K562 (cell line): ENCODE results near the gene ARHGEF7. TPM values are rescaled to one million over a fixed set of nuclear protein-coding genes. Genes with fewer than 3 reads are reported as not detected.

ENCODE experiments used
- ATAC-seq: fragments of 200-7000 bp; cut with Tn5 transposase; 3 replicates; pipeline ENCODE4 v1.9.1; 2020; ENCODE audit warnings: moderate library complexity
- BruUV-seq: library from RNA; stranded (reverse); fragments of 400-500 nt; replicated peaks from 2 replicates; lab custom pipeline; 2021; lab: Mats Ljungman, UMichigan
- CTCF ChIA-PET: fragments of 300-600 bp; formaldehyde crosslinking; extraction: SDS; loops from one replicate; lab custom pipeline; 2021; ENCODE audit warnings: low intra/inter-chr PET ratio; lab: Yijun Ruan, JAX
- POLR2A ChIA-PET: fragments of 300-600, 350-650 bp; sonication (Branson Sonifier 250); formaldehyde crosslinking; extraction: SDS; loops from one replicate; lab custom pipeline; 2021; ENCODE audit warnings: antibody characterized with exemption, inconsistent platforms; lab: Yijun Ruan, JAX
- DNase-seq, 4 experiments: peaks; one replicate each; pipeline versions ENCODE4 v3.0.0 to v3.0.0-alpha.2; 2011 to 2018; ENCODE audit warnings: low spot score in 3 of 4, mixed read lengths in 3 of 4; ENCODE audit errors: extremely low read depth in 1 of 4
- FAIRE-seq: peaks from 2 replicates; lab custom pipeline; 2011; peaks lifted over from hg19 to GRCh38; lab: Jason Lieb, UNC
- H2AFZ ChIP-seq: 2 replicates; pipeline ENCODE4 v1.6.0; 2011; ENCODE audit warnings: low read depth, low read length, control low read depth, inconsistent platforms
- H3K27ac ChIP-seq: fragments of 200-600 bp; 3 replicates; pipeline ENCODE4 v1.8.0; 2011; ENCODE audit warnings: low read depth, mild to moderate bottlenecking, control low read depth, inconsistent platforms, low read length, moderate library complexity, mixed read lengths; ENCODE audit errors: extremely low read depth
- H3K27me3 ChIP-seq, 2 experiments: fragments of 300-600 bp in 1 of 2; 2 replicates in 1 of 2; 3 replicates in 1 of 2; pipeline versions ENCODE4 v1.6.0 to v1.8.0; 2011; ENCODE audit warnings: inconsistent platforms in 2 of 2, low read length in 2 of 2, mild to moderate bottlenecking in 1 of 2, mixed read lengths in 1 of 2, moderate library complexity in 1 of 2; ENCODE audit not compliant: control insufficient read depth in 2 of 2, insufficient read depth in 2 of 2
- H3K36me3 ChIP-seq: fragments of 300-600 bp; 3 replicates; pipeline ENCODE4 v1.8.0; 2011; ENCODE audit warnings: mild to moderate bottlenecking, low read length, inconsistent platforms; ENCODE audit not compliant: control insufficient read depth, insufficient read depth
- H3K4me1 ChIP-seq, 2 experiments: fragments of 200-600 bp in 1 of 2; replicated peaks in 1 of 2; 2 replicates in 1 of 2; 3 replicates in 1 of 2; pipeline versions ENCODE4 v1.5.1 to v1.8.0; 2011; ENCODE audit warnings: inconsistent platforms in 2 of 2, low read length in 2 of 2, mild to moderate bottlenecking in 1 of 2, mixed read lengths in 1 of 2, moderate library complexity in 1 of 2; ENCODE audit not compliant: control insufficient read depth in 2 of 2, insufficient read depth in 2 of 2
- H3K4me2 ChIP-seq: 2 replicates; pipeline ENCODE4 v1.6.1; 2011; ENCODE audit warnings: low read length, control low read depth, inconsistent platforms, mixed read lengths; ENCODE audit not compliant: insufficient read depth
- H3K4me3 ChIP-seq: fragments of 200-600 bp; sonication (generic), shearing (Covaris generic); 2 replicates; pipeline ENCODE4 v1.5.1; 2016; ENCODE audit warnings: control low read depth, inconsistent platforms
- H3K79me2 ChIP-seq: fragments of 200-600 bp; 3 replicates; pipeline ENCODE4 v1.8.0; 2011; ENCODE audit warnings: low read length, inconsistent platforms; ENCODE audit not compliant: control insufficient read depth, insufficient read depth
- H3K9ac ChIP-seq, 2 experiments: 2 replicates each; pipeline versions ENCODE4 v1.6.0 to v1.6.1; 2011; ENCODE audit warnings: low read depth in 2 of 2, low read length in 2 of 2, control low read depth in 1 of 2, inconsistent platforms in 1 of 2, mild to moderate bottlenecking in 1 of 2, mixed read lengths in 1 of 2; ENCODE audit not compliant: insufficient read depth in 1 of 2
- H3K9me1 ChIP-seq: one replicate; pipeline ENCODE4 v1.6.0; 2011; ENCODE audit warnings: inconsistent platforms, mild to moderate bottlenecking, low read length, moderate library complexity; ENCODE audit not compliant: control insufficient read depth, insufficient read depth
- H3K9me3 ChIP-seq: replicated peaks from 2 replicates; pipeline ENCODE4 v1.5.1; 2011; ENCODE audit warnings: low read depth, low read length, inconsistent platforms; ENCODE audit not compliant: control insufficient read depth, insufficient read depth
- H4K20me1 ChIP-seq: replicated peaks from 2 replicates; pipeline ENCODE4 v1.6.1; 2011; ENCODE audit warnings: low read length, inconsistent platforms, mixed read lengths; ENCODE audit not compliant: control insufficient read depth, insufficient read depth
- ATF7 ChIP-seq: fragments of 450-650 bp; IDR thresholded peaks from 2 replicates; pipeline ENCODE4 v1.7.1; 2014; ENCODE audit warnings: mild to moderate bottlenecking, moderate library complexity
- CEBPB ChIP-seq: fragments of 450-650 bp; IDR thresholded peaks from 2 replicates; pipeline ENCODE4 v1.6.1; 2016; ENCODE audit warnings: missing genetic modification characterization, missing compliant biosample characterization
- EP400 ChIP-seq: fragments of 450-650 bp; IDR thresholded peaks from 2 replicates; pipeline ENCODE4 v1.6.1; 2017; ENCODE audit warnings: antibody characterized with exemption, mild to moderate bottlenecking, moderate library complexity
- NCOR1 ChIP-seq: fragments of 450-650 bp; IDR thresholded peaks from 2 replicates; pipeline ENCODE4 v1.6.1; 2016; ENCODE audit warnings: mild to moderate bottlenecking, moderate library complexity
- PML ChIP-seq: IDR thresholded peaks from 2 replicates; pipeline ENCODE4 v1.6.1; 2012; ENCODE audit warnings: low read length, inconsistent platforms
- ZFP91 ChIP-seq: sonication (generic); formaldehyde crosslinking; IDR thresholded peaks from 2 replicates; pipeline ENCODE4 v1.8.0; 2022; ENCODE audit warnings: mild to moderate bottlenecking, missing genetic modification reagents
- ZNF311 ChIP-seq: fragments of 250-450 bp; sonication (Bioruptor Pico); IDR thresholded peaks from 2 replicates; pipeline ENCODE4 v1.4.0; 2020; ENCODE audit warnings: mild to moderate bottlenecking, moderate library complexity
- WGBS: fragments of 100-300 bp; shearing (Covaris generic); methylation state at CpG from one replicate; pipeline ENCODE4 v1.1.6; 2016; ENCODE audit warnings: low coverage, mixed read lengths; ENCODE audit not compliant: insufficient coverage; ENCODE audit errors: missing lambda C conversion rate; 5-methylcytosine and 5-hydroxymethylcytosine counted together
- in situ Hi-C: fragments of 300-500 bp; cut with MboI; formaldehyde crosslinking; loops from 4 replicates; pipeline ENCODE4 v1.15.0; 2018; ENCODE audit warnings: inconsistent platforms, mixed read lengths
- intact Hi-C: fragments of 100-400 bp; cut with micrococcal nuclease; formaldehyde crosslinking; loops from 2 replicates; pipeline ENCODE4 v1.14.2; 2022
- polyA plus RNA-seq, 8 experiments: library from polyadenylated mRNA; depleted of rRNA in 4 of 8; stranded (reverse) in 5 of 8; unstranded in 3 of 8; fragments of >200 nt; fragmentation: Nextera tagmentation in 2 of 8; fragmentation: Illumina TruSeq in 1 of 8; extraction: Ambion mirVana in 2 of 8; extraction: Trizol in 1 of 8; gene quantifications; 2 replicates each; pipeline versions ENCODE4 v1.2.1 to v1.2.3, GENCODE V29; 2011 to 2014; ENCODE audit warnings: inconsistent platforms in 1 of 8, missing spikeins in 1 of 8
- total RNA-seq, 7 experiments: library from RNA; depleted of rRNA in 6 of 7; stranded (reverse); fragments of >200 nt in 6 of 7; fragmentation: Illumina TruSeq in 2 of 7; extraction: Trizol in 2 of 7; gene quantifications; 2 replicates each; pipeline versions ENCODE4 v1.2.1 to v1.2.3, GENCODE V29; 2011 to 2021; ENCODE audit warnings: low replicate concordance in 1 of 7

Gene ARHGEF7
- total and polyA plus RNA-seq, 9 of the 15 experiments (the other 6 are each of a cell fraction or from before 2014, with no cell fraction given): 2.1 to 26.8 (median 17.5) TPM

GRCh38 chr13:111210544-111211469, 95.7 kb downstream of the ARHGEF7 start:
- no peak for TF ChIP-seq ATF7
- TF ChIP-seq, all 486 proteins: peak for 0
- ATAC-seq: no peak
- Histone ChIP-seq H4K20me1 (peaks cover 3% of the 10 kb centered on the region; the same call in 1 of the 2 replicates), H3K27me3 (no peaks in the 10 kb centered on the region), H3K9me3 (no peaks in the 10 kb centered on the region), H2AFZ (no peak overlapping the region), H3K27ac (no peak overlapping the region), H3K79me2 (peaks cover 25% of the 10 kb centered on the region), H3K36me3 (no peaks in the 10 kb centered on the region; the same call in 2 of the 3 replicates), H3K9ac (no peak overlapping the region), H3K4me3 (no peak overlapping the region), H3K4me2 (no peak overlapping the region), H3K9me1 (no peaks in the 10 kb centered on the region), H3K4me1 (peaks cover 0 to 5% of the 10 kb centered on the region in 2 experiments; a peak in 2 of 5 replicates)
- ChIA-PET CTCF (no interaction called here), POLR2A (no interaction called here)
- DNase-seq: no peak
- TSS peak; percentile 12 for BruUV-seq
- 86% methylated on average over 12 of the region's 15 CpGs for WGBS
- in situ Hi-C loops: no loop called here
- no peak for FAIRE-seq
- intact Hi-C loops: no loop called here

- in situ Hi-C loops: no loop called here
- no TSS peak for BruUV-seq
- TF ChIP-seq NCOR1: no peak
- peak; percentile 77 for TF ChIP-seq CEBPB (tag)
- TF ChIP-seq ZNF311 (CRISPR knock-in tag): no peak
- no peak for TF ChIP-seq ZFP91 (CRISPR knock-in tag)
- TF ChIP-seq PML: no peak
- no peak for TF ChIP-seq EP400
These were observed 96.8 kb downstream of the ARHGEF7 start for GRCh38 chr13:111211789-111212516.

More at GRCh38 chr13:111211789-111212516, 96.8 kb downstream of the ARHGEF7 start:
- H3K4me1 ChIP-seq: peaks cover 0 to 12% of the 10 kb centered on the region in 2 experiments; a peak in 2 of 5 replicates
- no peaks in the 10 kb centered on the region for H3K27me3 ChIP-seq
- H3K79me2 ChIP-seq: peaks cover 29% of the 10 kb centered on the region
- no peaks in the 10 kb centered on the region; the same call in 2 of the 3 replicates for H3K36me3 ChIP-seq
- DNase-seq: no peak
- FAIRE-seq: no peak
- H3K9me3 ChIP-seq: no peaks in the 10 kb centered on the region
- no peak overlapping the region for H3K27ac ChIP-seq
- no peak overlapping the region for H3K4me3 ChIP-seq
- H2AFZ ChIP-seq: no peak overlapping the region
- ChIA-PET CTCF (no interaction called here), POLR2A (no interaction called here)
- H3K4me2 ChIP-seq: no peak overlapping the region
- H3K9me1 ChIP-seq: no peaks in the 10 kb centered on the region
- WGBS: 84% methylated on average over 12 of the region's 13 CpGs
- H4K20me1 ChIP-seq: peaks cover 3% of the 10 kb centered on the region; the same call in 1 of the 2 replicates
- ATAC-seq: no peak
- intact Hi-C loops: no loop called here
- no peak overlapping the region for H3K9ac ChIP-seq
